Measurements from ENCODE around the gene NTN3. TPM values are rescaled to one million over a fixed set of nuclear protein-coding genes. Genes with fewer than 3 reads are reported as not detected.
A peak's percentile ranks its signal among the peaks of the same experiment; 100 is the strongest.

Gene NTN3
- total and polyA plus RNA-seq, 7 donors, result 0.01 to 0.20 (median 0.13) TPM; not detected in 3

DNA sequence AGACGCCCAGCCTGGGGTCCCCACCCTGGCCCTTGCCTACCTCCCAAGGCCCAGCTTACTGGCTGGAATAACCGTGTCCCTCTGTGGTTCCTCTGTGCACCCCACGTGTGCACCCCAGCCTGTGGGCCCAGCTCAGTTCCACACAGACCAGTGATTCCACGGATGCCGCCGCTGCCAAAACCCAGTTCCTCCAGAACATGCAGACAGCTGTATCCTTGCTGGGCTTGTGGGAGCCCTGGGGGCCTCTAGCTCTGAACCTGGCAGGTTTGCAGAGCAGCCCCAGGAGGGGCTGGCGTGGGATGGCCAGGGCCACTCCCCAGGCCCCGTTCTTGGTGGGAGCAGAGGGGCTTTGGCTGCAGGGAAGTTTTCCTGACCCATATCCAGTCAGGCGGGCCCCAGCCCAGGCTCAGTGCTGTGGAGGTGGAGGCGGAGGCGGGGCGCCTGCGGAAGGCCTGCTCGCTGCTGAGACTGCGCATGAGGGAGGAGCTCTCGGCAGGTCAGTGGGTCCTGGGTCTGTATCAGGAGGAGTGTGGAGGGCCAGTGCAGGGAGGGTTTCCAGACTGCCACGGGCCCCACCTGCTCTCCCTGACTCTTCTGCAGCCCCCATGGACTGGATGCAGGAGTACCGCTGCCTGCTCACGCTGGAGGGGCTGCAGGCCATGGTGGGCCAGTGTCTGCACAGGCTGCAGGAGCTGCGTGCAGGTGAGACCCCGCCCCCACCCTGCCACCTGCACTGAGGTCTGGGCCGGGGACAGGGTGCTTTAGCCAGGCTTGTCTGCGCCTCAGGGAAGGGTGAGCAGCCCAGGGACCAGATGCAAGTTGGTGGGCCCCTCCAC, 8.8 kb upstream of the NTN3 start:
- Histone ChIP-seq H3K36me3 (ENCODE audit: insufficient read depth in 1 of 2, low read depth in 1 of 2) (no peaks in the 10 kb centered on the region), H3K27ac (no peak overlapping the region), H3K4me3 (no peak overlapping the region), H3K4me1 (peaks cover 8% of the 10 kb centered on the region), H3K27me3 (ENCODE audit: insufficient read depth in 3 of 3, low read length in 2 of 3) (no peaks in the 10 kb centered on the region), H3K9me3 (no peaks in the 10 kb centered on the region)
- 88 to 95% (median 89%) methylated on average over 22 to 23 of the region's 23 CpGs for WGBS, 3 donors
- ATAC-seq (no peak), DNase-seq (no peak)
- TF ChIP-seq, protein P1, sequence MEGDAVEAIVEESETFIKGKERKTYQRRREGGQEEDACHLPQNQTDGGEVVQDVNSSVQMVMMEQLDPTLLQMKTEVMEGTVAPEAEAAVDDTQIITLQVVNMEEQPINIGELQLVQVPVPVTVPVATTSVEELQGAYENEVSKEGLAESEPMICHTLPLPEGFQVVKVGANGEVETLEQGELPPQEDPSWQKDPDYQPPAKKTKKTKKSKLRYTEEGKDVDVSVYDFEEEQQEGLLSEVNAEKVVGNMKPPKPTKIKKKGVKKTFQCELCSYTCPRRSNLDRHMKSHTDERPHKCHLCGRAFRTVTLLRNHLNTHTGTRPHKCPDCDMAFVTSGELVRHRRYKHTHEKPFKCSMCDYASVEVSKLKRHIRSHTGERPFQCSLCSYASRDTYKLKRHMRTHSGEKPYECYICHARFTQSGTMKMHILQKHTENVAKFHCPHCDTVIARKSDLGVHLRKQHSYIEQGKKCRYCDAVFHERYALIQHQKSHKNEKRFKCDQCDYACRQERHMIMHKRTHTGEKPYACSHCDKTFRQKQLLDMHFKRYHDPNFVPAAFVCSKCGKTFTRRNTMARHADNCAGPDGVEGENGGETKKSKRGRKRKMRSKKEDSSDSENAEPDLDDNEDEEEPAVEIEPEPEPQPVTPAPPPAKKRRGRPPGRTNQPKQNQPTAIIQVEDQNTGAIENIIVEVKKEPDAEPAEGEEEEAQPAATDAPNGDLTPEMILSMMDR (IDR thresholded peaks at IDR 0.05), result no peak
- intact Hi-C loops (cut with DNase I), result no loop called here

DNA sequence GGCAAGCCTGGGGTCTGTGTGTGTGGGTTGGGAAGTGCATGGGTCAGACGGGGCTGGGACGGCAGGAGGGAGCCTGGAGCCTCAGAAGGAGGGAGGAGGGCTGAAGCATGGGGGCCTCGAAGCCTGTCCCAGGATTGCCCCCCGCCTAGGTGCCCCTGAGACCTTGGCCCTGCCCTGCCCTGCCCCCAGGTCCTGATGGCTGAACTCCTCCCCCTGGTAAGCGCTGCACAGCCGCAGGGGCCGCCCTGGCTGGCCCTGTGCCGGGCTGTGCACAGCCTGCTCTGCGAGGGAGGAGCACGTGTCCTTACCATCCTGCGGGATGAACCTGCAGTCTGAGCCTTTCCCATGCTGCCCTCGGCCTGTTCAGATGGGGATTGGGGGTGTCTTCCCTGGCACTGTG, 6.8 kb upstream of the NTN3 start:
- H3K4me3 ChIP-seq, result no peak overlapping the region
- peaks cover 20% of the 10 kb centered on the region for H3K4me1 ChIP-seq
- H3K27me3 ChIP-seq (ENCODE audit: insufficient read depth in 3 of 3, low read length in 2 of 3), result peaks cover 0 to 7% (median 3%) of the 10 kb centered on the region in 3 donors
- no peaks in the 10 kb centered on the region for H3K9me3 ChIP-seq
- no peak for ATAC-seq
- WGBS, 3 donors, result 70 to 79% (median 77%) methylated on average over 11 to 12 of the region's 12 CpGs
- intact Hi-C loops (cut with DNase I), result no loop called here
- TF ChIP-seq, protein P1 (IDR thresholded peaks at IDR 0.05), result no peak
- no peak for DNase-seq
- no peaks in the 10 kb centered on the region for H3K36me3 ChIP-seq (ENCODE audit: insufficient read depth in 1 of 2, low read depth in 1 of 2)
- H3K27ac ChIP-seq, result no peak overlapping the region

DNA sequence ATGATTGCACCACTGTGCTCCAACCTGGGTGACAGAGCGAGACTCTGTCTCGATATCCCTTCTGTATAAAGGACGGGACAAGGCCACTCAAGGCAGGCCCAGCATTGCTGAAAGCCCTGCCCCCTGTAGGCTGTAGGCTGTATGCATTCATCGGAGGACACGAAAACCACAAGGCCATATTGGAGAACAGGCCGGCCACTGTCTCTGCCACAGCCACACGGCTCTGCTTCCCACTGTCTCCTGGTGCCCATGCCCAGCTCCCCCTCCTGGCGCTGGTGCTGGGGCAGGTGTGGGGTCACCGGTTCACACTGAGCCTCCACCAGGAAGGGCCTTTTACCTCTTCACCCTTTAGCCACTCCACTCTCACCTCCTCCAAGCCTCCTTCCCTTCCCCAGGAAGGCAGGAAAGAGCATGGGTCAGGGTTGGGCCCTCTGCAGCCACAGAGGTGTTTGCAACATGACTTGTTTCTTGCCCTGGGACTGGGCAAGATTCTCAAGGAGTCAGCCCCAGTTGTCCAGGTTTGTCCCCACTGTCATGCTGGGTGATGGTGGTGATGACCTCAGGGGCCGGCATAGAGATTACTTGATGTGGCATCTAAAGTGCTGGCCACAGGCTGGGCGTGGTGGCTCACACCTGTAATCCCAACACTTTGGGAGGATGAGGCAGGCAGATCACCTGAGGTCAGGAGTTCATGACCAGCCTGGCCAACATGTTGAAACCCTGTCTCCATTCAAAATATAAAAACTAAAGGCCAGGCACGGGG, 5.3 kb upstream of the NTN3 start:
- DNase-seq, result no peak
- WGBS, 3 donors, result 79 to 84% (median 81%) methylated on average over 12 of the region's 12 CpGs
- intact Hi-C loops (cut with DNase I), result no loop called here
- Histone ChIP-seq H3K27me3 (ENCODE audit: insufficient read depth in 3 of 3, low read length in 2 of 3) (peaks cover 0 to 22% (median 3%) of the 10 kb centered on the region in 3 donors), H3K9me3 (no peaks in the 10 kb centered on the region), H3K4me3 (no peak overlapping the region), H3K4me1 (peaks cover 20% of the 10 kb centered on the region), H3K36me3 (ENCODE audit: insufficient read depth in 1 of 2, low read depth in 1 of 2) (no peaks in the 10 kb centered on the region), H3K27ac (no peak overlapping the region)
- TF ChIP-seq, protein P1 (IDR thresholded peaks at IDR 0.05), result no peak
- no peak for ATAC-seq

DNA sequence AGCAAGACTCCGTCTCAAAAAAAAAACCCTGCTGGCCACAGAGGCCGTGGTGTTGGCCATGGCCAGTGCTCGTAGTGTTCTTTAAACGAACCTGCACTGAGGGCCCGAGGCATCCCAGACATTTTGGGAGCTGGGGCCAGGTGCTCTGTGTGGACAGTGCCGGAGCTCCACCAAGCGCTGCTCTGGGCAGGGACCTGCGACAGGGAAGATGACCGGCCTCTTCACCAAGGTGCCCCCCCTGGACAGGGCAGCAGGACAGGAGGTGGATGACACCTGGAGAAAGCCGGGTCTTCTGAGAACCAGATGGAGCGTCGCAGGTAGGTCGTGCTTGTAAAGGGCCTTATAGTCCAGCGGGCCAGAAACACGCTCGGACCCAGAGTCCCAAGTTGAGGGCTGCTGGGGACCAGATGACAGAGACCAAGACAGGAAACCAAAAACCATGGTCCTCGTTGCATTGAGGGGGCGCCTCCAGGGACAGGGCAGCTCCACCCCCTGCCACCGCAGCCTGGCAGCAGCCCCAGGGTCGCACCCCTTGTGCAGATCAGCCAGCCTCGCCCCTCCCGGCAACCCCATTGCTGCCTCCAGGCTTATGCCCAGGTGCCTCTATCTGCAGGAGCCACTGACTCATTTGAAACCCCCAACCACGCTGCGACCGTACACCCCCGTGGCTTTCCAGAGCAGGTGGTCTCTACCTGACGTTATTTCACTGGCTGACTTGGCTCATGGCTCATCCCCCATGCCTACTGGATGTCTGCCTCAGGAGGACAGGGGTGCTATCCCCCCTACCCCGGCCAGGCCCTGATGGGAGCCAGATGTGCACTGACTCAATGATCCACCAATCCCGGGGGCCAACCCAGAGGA, 4.2 kb upstream of the NTN3 start:
- intact Hi-C loops (cut with DNase I), result no loop called here
- DNase-seq (no peak), ATAC-seq (no peak)
- Histone ChIP-seq H3K27ac (no peak overlapping the region), H3K27me3 (ENCODE audit: insufficient read depth in 3 of 3, low read length in 2 of 3) (peaks cover 0 to 33% (median 3%) of the 10 kb centered on the region in 3 donors), H3K36me3 (ENCODE audit: insufficient read depth in 1 of 2, low read depth in 1 of 2) (no peaks in the 10 kb centered on the region), H3K4me3 (peak overlapping the region; percentile 75), H3K9me3 (no peaks in the 10 kb centered on the region), H3K4me1 (peaks cover 26% of the 10 kb centered on the region)
- 72 to 73% (median 73%) methylated on average over 29 of the region's 29 CpGs for WGBS, 3 donors
- TF ChIP-seq, protein P1 (IDR thresholded peaks at IDR 0.05), result no peak
